HEK293T (cell line): Measurements from ENCODE around the gene ZNF205.
A peak's percentile ranks its signal among the peaks of the same experiment; 100 is the strongest.

Experiments
- CTCF ChIA-PET: fragments of 350-600 bp; formaldehyde crosslinking; extraction: SDS; loops from one replicate; lab custom pipeline; 2021; ENCODE audit warnings: antibody characterized with exemption, inconsistent platforms; lab: Yijun Ruan, JAX
- POLR2A ChIA-PET: fragments of 350-600 bp; formaldehyde crosslinking; extraction: SDS; loops from one replicate; lab custom pipeline; 2020; ENCODE audit warnings: antibody characterized with exemption, inconsistent platforms; lab: Yijun Ruan, JAX
- DNase-seq: peaks from one replicate; pipeline ENCODE4 v3.0.0; 2012; ENCODE audit warnings: mixed read lengths; ENCODE audit errors: extremely low spot score
- ARNT ChIP-seq: fragments of 450-650 bp; IDR thresholded peaks from 2 replicates; pipeline ENCODE4 v1.6.1; 2017; ENCODE audit warnings: mild to moderate bottlenecking
- BHLHE40 ChIP-seq: fragments of 450-650 bp; IDR thresholded peaks from 2 replicates; pipeline ENCODE4 v1.6.1; 2016; ENCODE audit warnings: mild to moderate bottlenecking, moderate library complexity, borderline replicate concordance
- CTBP1 ChIP-seq: fragments of 450-650 bp; IDR thresholded peaks from 2 replicates; pipeline ENCODE4 v1.6.1; 2016; ENCODE audit warnings: borderline replicate concordance
- ELF4 ChIP-seq: fragments of 450-650 bp; IDR thresholded peaks from 2 replicates; pipeline ENCODE4 v1.6.1; 2017; ENCODE audit warnings: antibody characterized with exemption
- FOXA1 ChIP-seq: fragments of 450-650 bp; IDR thresholded peaks from 2 replicates; pipeline ENCODE4 v1.6.1; 2016; ENCODE audit warnings: mild to moderate bottlenecking
- FOXK2 ChIP-seq: fragments of 450-650 bp; IDR thresholded peaks from 2 replicates; pipeline ENCODE4 v1.6.1; 2016; ENCODE audit warnings: mild to moderate bottlenecking
- FOXM1 ChIP-seq: fragments of 450-650 bp; IDR thresholded peaks from 2 replicates; pipeline ENCODE4 v1.6.1; 2017; ENCODE audit warnings: mild to moderate bottlenecking, borderline replicate concordance
- HDGF ChIP-seq: fragments of 450-650 bp; IDR thresholded peaks from 2 replicates; pipeline ENCODE4 v1.6.1; 2017; ENCODE audit warnings: antibody characterized with exemption, borderline replicate concordance
- L3MBTL2 ChIP-seq: fragments of 450-650 bp; conservative IDR thresholded peaks from 2 replicates; pipeline ENCODE4 v1.6.1; 2016; ENCODE audit warnings: mild to moderate bottlenecking
- LEF1 ChIP-seq: fragments of 450-650 bp; IDR thresholded peaks from 2 replicates; pipeline ENCODE4 v1.6.1; 2017; ENCODE audit warnings: mild to moderate bottlenecking, borderline replicate concordance
- NFRKB ChIP-seq: fragments of 450-650 bp; IDR thresholded peaks from 2 replicates; pipeline ENCODE4 v1.6.1; 2016; ENCODE audit warnings: mild to moderate bottlenecking, moderate library complexity
- SP1 ChIP-seq: fragments of 450-650 bp; IDR thresholded peaks from 2 replicates; pipeline ENCODE4 v1.6.1; 2017
- SUZ12 ChIP-seq: fragments of 450-650 bp; IDR thresholded peaks from 2 replicates; pipeline ENCODE4 v1.6.1; 2016; ENCODE audit warnings: mild to moderate bottlenecking
- TARDBP ChIP-seq: fragments of 450-650 bp; IDR thresholded peaks from 2 replicates; pipeline ENCODE4 v1.6.1; 2016
- ZNF384 ChIP-seq: fragments of 450-650 bp; IDR thresholded peaks from 2 replicates; pipeline ENCODE4 v1.6.1; 2016
- TF ChIP-seq, protein P1 (sequence below): fragments of 450-650 bp; IDR thresholded peaks from 2 replicates; pipeline ENCODE4 v1.6.1; 2016

The ZNF205 gene

DNA sequence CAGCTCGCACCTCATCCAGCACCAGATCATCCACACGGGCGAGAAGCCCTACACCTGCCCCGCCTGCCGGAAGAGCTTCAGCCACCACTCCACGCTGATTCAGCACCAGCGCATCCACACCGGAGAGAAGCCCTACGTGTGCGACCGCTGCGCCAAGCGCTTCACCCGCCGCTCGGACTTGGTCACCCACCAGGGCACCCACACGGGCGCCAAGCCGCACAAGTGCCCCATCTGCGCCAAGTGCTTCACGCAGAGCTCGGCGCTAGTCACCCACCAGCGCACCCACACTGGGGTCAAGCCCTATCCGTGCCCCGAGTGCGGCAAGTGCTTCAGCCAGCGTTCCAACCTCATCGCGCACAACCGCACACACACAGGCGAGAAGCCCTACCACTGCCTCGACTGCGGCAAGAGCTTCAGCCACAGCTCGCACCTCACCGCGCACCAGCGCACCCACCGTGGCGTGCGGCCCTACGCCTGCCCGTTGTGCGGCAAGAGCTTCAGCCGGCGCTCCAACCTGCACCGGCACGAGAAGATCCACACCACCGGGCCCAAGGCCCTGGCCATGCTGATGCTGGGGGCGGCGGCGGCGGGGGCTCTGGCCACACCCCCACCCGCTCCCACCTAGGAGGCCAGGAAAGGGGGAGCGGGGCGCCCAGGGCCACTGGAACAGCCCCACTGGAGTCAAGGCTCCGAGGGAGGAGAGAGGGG, 7.5 kb downstream of the ZNF205 start:
- ChIA-PET POLR2A (interaction anchor here (1.1 to 1.8 kb wide), 2 partner anchors 14 to 100 kb away, joined by 3 to 8 read pairs; partner anchors contain the start of genes TNFRSF12A and ZNF213), CTCF (interaction anchor here (0.8 kb wide), 1 partner anchor 10 kb away, joined by 4 read pairs; no protein-coding TSS in a partner anchor)
- TF ChIP-seq TARDBP (no peak), LEF1 (no peak), FOXA1 (no peak), SUZ12 (no peak), FOXM1 (no peak), ELF4 (no peak), NFRKB (no peak), SP1 (no peak), HDGF (no peak), ZNF384 (no peak), FOXK2 (no peak), CTBP1 (no peak), ARNT (no peak), L3MBTL2 (no peak)
- TF ChIP-seq, protein P1, sequence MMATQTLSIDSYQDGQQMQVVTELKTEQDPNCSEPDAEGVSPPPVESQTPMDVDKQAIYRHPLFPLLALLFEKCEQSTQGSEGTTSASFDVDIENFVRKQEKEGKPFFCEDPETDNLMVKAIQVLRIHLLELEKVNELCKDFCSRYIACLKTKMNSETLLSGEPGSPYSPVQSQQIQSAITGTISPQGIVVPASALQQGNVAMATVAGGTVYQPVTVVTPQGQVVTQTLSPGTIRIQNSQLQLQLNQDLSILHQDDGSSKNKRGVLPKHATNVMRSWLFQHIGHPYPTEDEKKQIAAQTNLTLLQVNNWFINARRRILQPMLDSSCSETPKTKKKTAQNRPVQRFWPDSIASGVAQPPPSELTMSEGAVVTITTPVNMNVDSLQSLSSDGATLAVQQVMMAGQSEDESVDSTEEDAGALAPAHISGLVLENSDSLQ = no peak
- DNase-seq = no peak

DNA sequence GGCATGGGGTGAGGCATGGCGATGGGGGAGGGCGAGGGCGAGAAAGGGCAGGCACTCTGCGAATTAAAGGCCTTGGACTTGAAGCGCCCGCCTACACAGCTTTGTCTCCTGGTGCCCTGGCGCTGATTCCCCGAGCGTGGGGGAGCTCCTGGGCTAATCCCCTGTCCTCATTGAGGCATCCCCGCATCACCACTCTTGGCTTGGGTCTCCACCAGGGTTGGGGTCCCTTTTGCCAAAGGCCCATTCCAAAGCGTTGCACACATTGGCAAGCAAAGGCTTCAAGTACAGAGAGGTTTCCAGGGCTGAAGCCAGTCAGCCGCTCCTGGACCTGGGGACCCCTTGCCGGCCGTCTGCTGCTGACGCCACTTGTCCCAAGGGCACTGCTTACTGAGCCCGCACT, 8.0 kb downstream of the ZNF205 start:
- ChIA-PET CTCF (interaction anchor here (0.8 kb wide), 1 partner anchor 9 kb away, joined by 4 read pairs; no protein-coding TSS in a partner anchor), POLR2A (interaction anchor here (1.8 kb wide), 1 partner anchor 14 kb away, joined by 8 read pairs; the partner anchor contains the start of gene ZNF213)
- DNase-seq = no peak
- no peak for TF ChIP-seq FOXA1
- TF ChIP-seq ARNT = no peak
- TF ChIP-seq TARDBP = no peak
- TF ChIP-seq ELF4 = no peak
- no peak for TF ChIP-seq NFRKB
- TF ChIP-seq SUZ12 = no peak
- no peak for TF ChIP-seq CTBP1
- no peak for TF ChIP-seq FOXM1
- no peak for TF ChIP-seq L3MBTL2
- TF ChIP-seq BHLHE40 = no peak
- no peak for TF ChIP-seq FOXK2
- TF ChIP-seq ZNF384 = no peak
- TF ChIP-seq, protein P1 = no peak
- no peak for TF ChIP-seq HDGF
- TF ChIP-seq LEF1 = no peak
- TF ChIP-seq SP1 = no peak

DNA sequence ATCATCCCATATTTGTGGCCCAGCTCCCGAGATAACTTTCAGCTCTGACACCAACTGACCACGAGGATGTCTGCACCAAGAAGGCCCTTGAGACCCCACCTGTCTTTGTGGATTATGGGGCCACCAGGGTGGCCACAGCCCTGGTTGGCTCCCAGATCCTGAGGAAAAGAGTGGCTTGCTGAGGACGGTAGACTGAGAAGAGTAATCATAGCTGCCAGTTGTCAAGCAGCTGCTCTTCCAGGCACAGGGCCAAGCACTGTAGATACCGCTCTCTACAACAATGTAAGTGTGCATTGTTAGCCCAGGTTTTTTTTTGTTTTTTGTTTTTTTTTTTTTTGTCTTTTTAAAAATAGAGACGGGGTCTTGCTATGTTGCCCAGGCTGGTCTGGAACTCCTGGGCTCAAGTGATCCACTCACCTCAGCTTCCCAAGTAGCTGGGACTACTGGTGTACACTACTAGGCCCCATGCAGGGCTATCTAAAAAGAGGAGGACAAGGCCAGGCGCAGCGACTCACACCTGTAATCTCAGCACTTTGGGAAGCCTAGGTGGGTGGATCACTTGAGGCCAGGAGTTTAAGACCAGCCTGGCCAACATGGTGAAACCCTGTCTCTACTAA, 9.6 kb downstream of the ZNF205 start:
- TF ChIP-seq L3MBTL2 (no peak), ELF4 (no peak), BHLHE40 (no peak), ARNT (no peak)
- ChIA-PET CTCF (no interaction called here), POLR2A (interaction anchor here (1.2 to 2.8 kb wide), 5 partner anchors 9 to 63 kb away, joined by 3 to 14 read pairs (median 4); partner anchors contain the start of gene ZNF213)
- DNase-seq = no peak

DNA sequence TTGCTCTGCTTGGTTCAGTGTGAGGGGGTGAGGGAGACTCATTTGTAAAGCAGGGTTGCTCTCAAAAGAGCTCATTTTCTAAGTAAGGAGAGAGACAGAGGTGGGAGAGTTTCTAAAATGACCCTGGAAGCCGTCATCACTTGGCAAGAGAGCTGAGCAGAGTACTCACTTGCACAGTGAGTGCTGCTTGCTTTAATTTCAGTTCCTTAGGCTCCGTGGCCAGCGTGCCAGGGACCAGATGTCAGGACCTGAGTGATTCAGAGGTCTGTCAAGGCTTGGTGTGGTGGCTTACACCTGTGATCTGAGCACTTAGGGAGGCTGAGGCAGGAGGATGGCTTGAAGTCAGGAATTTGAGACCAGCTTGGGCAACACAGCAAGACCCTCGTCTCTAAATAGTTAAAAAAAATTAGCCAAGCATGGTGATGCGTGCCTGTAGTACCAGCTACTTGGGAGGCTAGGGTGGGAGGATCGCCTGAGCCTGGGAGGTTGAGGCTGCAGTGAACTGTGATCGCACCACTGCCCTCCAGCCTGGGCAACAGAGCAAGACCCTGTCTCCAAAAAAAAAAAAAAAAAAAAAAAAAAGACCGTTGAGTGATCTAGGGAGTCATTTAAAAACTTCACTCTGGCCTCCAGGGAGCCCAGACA, 10.7 kb downstream of the ZNF205 start:
- POLR2A ChIA-PET = interaction anchor here (1.2 to 2.8 kb wide), 5 partner anchors 10 to 64 kb away, joined by 3 to 14 read pairs (median 4); partner anchors contain the start of gene ZNF213
- no peak for TF ChIP-seq NFRKB
- no peak for TF ChIP-seq BHLHE40
- TF ChIP-seq HDGF = no peak
- no peak for TF ChIP-seq ELF4
- no peak for TF ChIP-seq FOXK2
- TF ChIP-seq L3MBTL2 = no peak
- TF ChIP-seq ZNF384 = peak; percentile 66
- no peak for DNase-seq
- CTCF ChIA-PET = interaction anchor here (0.6 to 0.7 kb wide), 2 partner anchors 22 to 63 kb away, joined by 3 read pairs; no protein-coding TSS in a partner anchor

DNA sequence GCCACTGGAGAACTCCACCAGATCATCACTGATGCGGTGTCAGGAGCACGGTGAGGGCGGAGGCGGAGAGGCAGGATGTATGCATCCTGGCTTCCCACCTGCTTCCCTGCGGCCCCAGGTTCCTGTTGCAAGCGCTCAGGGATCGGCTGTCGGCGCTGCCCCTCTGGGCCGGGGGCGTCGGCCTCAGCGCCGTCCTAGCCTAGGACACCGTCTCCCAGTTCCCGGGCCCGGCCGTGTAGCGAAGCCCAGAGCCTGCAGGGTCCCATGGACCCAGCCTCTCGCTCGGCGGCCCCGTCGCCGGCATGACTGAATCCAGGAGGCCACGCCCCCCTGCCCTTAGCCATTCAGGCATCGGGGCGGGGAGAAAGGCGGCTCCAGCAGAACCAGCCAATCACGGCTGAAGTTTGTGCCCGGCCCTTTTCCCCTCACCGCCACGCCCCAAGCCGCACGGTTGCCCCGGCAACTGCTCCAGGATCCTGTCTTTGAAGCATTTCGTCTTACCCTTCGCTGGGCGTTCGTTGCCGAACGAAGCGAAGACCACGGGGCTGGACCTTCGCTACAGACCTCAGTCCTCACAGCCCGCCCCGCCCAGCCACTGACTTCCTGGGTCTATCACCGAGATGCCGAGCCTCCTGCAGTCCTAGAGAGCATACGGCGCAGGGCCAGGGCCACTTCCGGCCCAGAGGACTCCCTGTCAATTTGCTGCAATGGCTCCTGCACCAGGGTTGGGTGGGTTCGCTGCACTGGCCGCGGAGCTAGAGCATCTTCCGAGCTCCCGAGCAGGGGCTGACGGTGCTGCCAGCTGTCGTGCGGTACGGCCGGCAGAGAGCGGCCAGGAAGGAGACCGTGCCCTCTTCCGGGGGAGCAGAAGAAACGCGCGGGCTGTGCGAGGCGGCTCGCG, 11.8 kb downstream of the ZNF205 start:
- TF ChIP-seq FOXM1 (no peak), L3MBTL2 (peak; percentile 45; the same call in 1 of the 2 replicates), NFRKB (no peak), ELF4 (peak; percentile 73)
- TF ChIP-seq, protein P1 = 0 out of 2 replicates have a peak, but pooled peaks have one; percentile 27
- POLR2A ChIA-PET = interaction anchor here (0.9 to 3.5 kb wide), 5 partner anchors 10 to 65 kb away, joined by 3 to 16 read pairs (median 5); partner anchors contain the start of genes ZNF205 and ZNF213
- peak; percentile 92 for DNase-seq
- CTCF ChIA-PET = interaction anchor here (1.0 kb wide), 1 partner anchor 96 kb away, joined by 3 read pairs; no protein-coding TSS in a partner anchor
